ENCODE measurements around the gene KLF11. TPM values are rescaled to one million over a fixed set of nuclear protein-coding genes. Genes with fewer than 3 reads are reported as not detected.
A peak's percentile ranks its signal among the peaks of the same experiment; 100 is the strongest.

KLF11 gene
- total and polyA plus RNA-seq, 9 of the 15 experiments (the other 6 are each of a cell fraction or from before 2014, with no cell fraction given): 2.1 to 13.4 (median 6.5) TPM

GRCh38 chr2:10054976-10055375, 11.6 kb downstream of the KLF11 start (continued):
- TF ChIP-seq PATZ1 (CRISPR knock-in tag; IDR thresholded peaks at IDR 0.05; ENCODE audit: borderline replicate concordance) (no peak), NBN (IDR thresholded peaks at IDR 0.05; ENCODE audit: low read depth) (no peak), ILF3 (IDR thresholded peaks at IDR 0.05; ENCODE audit: borderline replicate concordance) (no peak), ZNF436 (CRISPR knock-in tag; IDR thresholded peaks at IDR 0.05) (no peak)

- BruUV-seq (replicated peaks): no TSS peak
- Histone ChIP-seq H4K20me1 (replicated peaks; ENCODE audit: control insufficient read depth, insufficient read depth, low read length) (no peaks in the 10 kb centered on the region), H3K4me1 (replicated peaks in 1 of 2; ENCODE audit: control insufficient read depth in 2 of 2, insufficient read depth in 2 of 2, low read length in 2 of 2) (peaks cover 11 to 50% of the 10 kb centered on the region in 2 experiments), H3K27ac (ENCODE audit: extremely low read depth, low read depth, low read length) (no peak overlapping the region), H3K9me3 (replicated peaks; ENCODE audit: control insufficient read depth, insufficient read depth, low read depth, low read length) (no peaks in the 10 kb centered on the region), H3K4me3 (no peak overlapping the region), H3K79me2 (ENCODE audit: control insufficient read depth, insufficient read depth, low read length) (no peaks in the 10 kb centered on the region), H3K27me3 (ENCODE audit: control insufficient read depth in 2 of 2, insufficient read depth in 2 of 2, low read length in 2 of 2) (no peaks in the 10 kb centered on the region), H2AFZ (ENCODE audit: low read depth, low read length) (no peak overlapping the region; the same call in 1 of the 2 replicates), H3K4me2 (ENCODE audit: insufficient read depth, low read length) (no peak overlapping the region), H3K36me3 (ENCODE audit: control insufficient read depth, insufficient read depth, low read length) (peaks cover 35% of the 10 kb centered on the region), H3K9ac (ENCODE audit: insufficient read depth in 1 of 2, low read depth in 2 of 2, low read length in 2 of 2) (peak overlapping the region in 1 of 2 experiments; percentile 66; a peak in 2 of 4 replicates), H3K9me1 (ENCODE audit: control insufficient read depth, insufficient read depth, low read length) (no peaks in the 10 kb centered on the region)
- WGBS (ENCODE audit: insufficient coverage, low coverage, missing lambda C conversion rate): 80% methylated on average over 11 of the region's 11 CpGs
- in situ Hi-C loops (cut with MboI): no loop called here
- CTCF ChIA-PET (ENCODE audit: low intra/inter-chr PET ratio): no interaction called here
- DNase-seq (ENCODE audit: extremely low read depth in 1 of 4, low spot score in 3 of 4) (no peak), ATAC-seq (no peak), FAIRE-seq (no peak)
- POLR2A ChIA-PET: interaction anchor here (0.7 to 2.0 kb wide), 7 partner anchors 10 to 255 kb away, joined by 3 to 13 read pairs (median 4); partner anchors contain the start of gene KLF11
- TF ChIP-seq THAP12 (CRISPR knock-in tag; IDR thresholded peaks at IDR 0.05) (peak; percentile 55; the same call in 1 of the 2 replicates), BRF1 (IDR thresholded peaks at IDR 0.05; ENCODE audit: borderline replicate concordance, extremely low read depth, insufficient read length) (no peak)
- intact Hi-C loops (cut with micrococcal nuclease): loop anchor here (2.0 kb wide), 2 partner anchors 72 to 258 kb away; no protein-coding TSS in a partner anchor
Observed at GRCh38 chr2:10056439-10056838, 13.1 kb downstream of the KLF11 start.
